Activated T-helper 2 cell treated with anti-CD3 and anti-CD28 coated beads, Interferon-gamma antibody, Interleukin-2, Interleukin-4, amounts not matched to agents 10 μg/mL and 5 μg/mL and 100 μg/mL, durations not matched to agents 14 hours and 24 hours and 36 hours (primary cell): Measurements from ENCODE around the gene CSNK2A3. TPM values are rescaled to one million over a fixed set of nuclear protein-coding genes. Genes with fewer than 3 reads are reported as not detected.

Source experiments
- DNase-seq: peaks from one replicate; pipeline ENCODE4 v3.0.0; 2021; ENCODE audit warnings: low spot score
- H3K27ac Mint-ChIP-seq: one replicate; pipeline ENCODE4 v1.8.0; 2021; ENCODE audit warnings: mixed read lengths
- H3K27me3 Mint-ChIP-seq: one replicate; pipeline ENCODE4 v1.8.0; 2021; ENCODE audit warnings: low read depth, mixed read lengths
- H3K36me3 Mint-ChIP-seq: one replicate; pipeline ENCODE4 v1.8.0; 2021; ENCODE audit warnings: low read depth, mixed read lengths
- H3K4me1 Mint-ChIP-seq: one replicate; pipeline ENCODE4 v1.8.0; 2021; ENCODE audit warnings: low read depth, mixed read lengths
- H3K4me3 Mint-ChIP-seq: one replicate; pipeline ENCODE4 v1.8.0; 2021; ENCODE audit warnings: low read depth, mild to moderate bottlenecking, moderate library complexity, mixed read lengths
- H3K9me3 Mint-ChIP-seq: one replicate; pipeline ENCODE4 v1.8.0; 2021; ENCODE audit warnings: mixed read lengths
- intact Hi-C: fragments of 100-400 bp; cut with micrococcal nuclease; formaldehyde crosslinking; loops from one replicate; pipeline ENCODE4 v1.15.1; 2023
- total RNA-seq: library from RNA; stranded (reverse); gene quantifications from 2 replicates; pipeline ENCODE4 v1.2.3, GENCODE V29; 2022

The CSNK2A3 gene
- total RNA-seq, 1 donor from 2014 or later = 1.7 TPM

- H3K9me3 Mint-ChIP-seq = no peaks in the 10 kb centered on the region
- no peak for DNase-seq
- no peaks in the 10 kb centered on the region for H3K4me1 Mint-ChIP-seq
- H3K4me3 Mint-ChIP-seq = no peak overlapping the region
- H3K27ac Mint-ChIP-seq = no peak overlapping the region
- no peaks in the 10 kb centered on the region for H3K27me3 Mint-ChIP-seq
- intact Hi-C loops = no loop called here
- H3K36me3 Mint-ChIP-seq = no peaks in the 10 kb centered on the region
Measured at GRCh38 chr11:11318961-11319360, 34.1 kb downstream of the CSNK2A3 start.

GRCh38 chr11:11318461-11318860 is 34.6 kb downstream of the CSNK2A3 start:
- H3K27me3 Mint-ChIP-seq = no peaks in the 10 kb centered on the region
- H3K36me3 Mint-ChIP-seq = no peaks in the 10 kb centered on the region
- no peaks in the 10 kb centered on the region for H3K4me1 Mint-ChIP-seq
- DNase-seq = no peak
- H3K9me3 Mint-ChIP-seq = no peaks in the 10 kb centered on the region
- intact Hi-C loops = no loop called here
- H3K27ac Mint-ChIP-seq = no peak overlapping the region
- no peak overlapping the region for H3K4me3 Mint-ChIP-seq

- Mint-ChIP-seq H3K27ac (no peak overlapping the region), H3K4me3 (no peak overlapping the region), H3K9me3 (no peaks in the 10 kb centered on the region), H3K36me3 (no peaks in the 10 kb centered on the region), H3K27me3 (no peaks in the 10 kb centered on the region), H3K4me1 (no peaks in the 10 kb centered on the region)
- intact Hi-C loops = no loop called here
- DNase-seq = no peak
Measured at GRCh38 chr11:11316651-11317230, 36.3 kb downstream of the CSNK2A3 start.

GRCh38 chr11:11313902-11314692 is 39.0 kb downstream of the CSNK2A3 start:
- H3K36me3 Mint-ChIP-seq = no peaks in the 10 kb centered on the region
- no peaks in the 10 kb centered on the region for H3K9me3 Mint-ChIP-seq
- no peak overlapping the region for H3K4me3 Mint-ChIP-seq
- H3K27ac Mint-ChIP-seq = no peak overlapping the region
- intact Hi-C loops = no loop called here
- H3K4me1 Mint-ChIP-seq = peaks cover 4% of the 10 kb centered on the region
- no peaks in the 10 kb centered on the region for H3K27me3 Mint-ChIP-seq
- no peak for DNase-seq

GRCh38 chr11:11313426-11313825 is 39.6 kb downstream of the CSNK2A3 start:
- intact Hi-C loops = no loop called here
- no peak overlapping the region for H3K27ac Mint-ChIP-seq
- no peak for DNase-seq
- no peaks in the 10 kb centered on the region for H3K27me3 Mint-ChIP-seq
- H3K4me3 Mint-ChIP-seq = no peak overlapping the region
- no peaks in the 10 kb centered on the region for H3K36me3 Mint-ChIP-seq
- peaks cover 4% of the 10 kb centered on the region for H3K4me1 Mint-ChIP-seq
- H3K9me3 Mint-ChIP-seq = no peaks in the 10 kb centered on the region

GRCh38 chr11:11312738-11313137 is 40.3 kb downstream of the CSNK2A3 start:
- H3K36me3 Mint-ChIP-seq = no peaks in the 10 kb centered on the region
- peaks cover 4% of the 10 kb centered on the region for H3K4me1 Mint-ChIP-seq
- H3K27me3 Mint-ChIP-seq = no peaks in the 10 kb centered on the region
- no peaks in the 10 kb centered on the region for H3K9me3 Mint-ChIP-seq
- no peak for DNase-seq
- H3K27ac Mint-ChIP-seq = no peak overlapping the region
- intact Hi-C loops = no loop called here
- no peak overlapping the region for H3K4me3 Mint-ChIP-seq

GRCh38 chr11:11311169-11311568 is 41.9 kb downstream of the CSNK2A3 start:
- Mint-ChIP-seq H3K27ac (no peak overlapping the region), H3K4me1 (peaks cover 4% of the 10 kb centered on the region), H3K27me3 (no peaks in the 10 kb centered on the region), H3K9me3 (no peaks in the 10 kb centered on the region), H3K36me3 (no peaks in the 10 kb centered on the region), H3K4me3 (no peak overlapping the region)
- no peak for DNase-seq
- intact Hi-C loops = no loop called here

- H3K27ac Mint-ChIP-seq = no peak overlapping the region
- no peak for DNase-seq
- H3K36me3 Mint-ChIP-seq = no peaks in the 10 kb centered on the region
- H3K4me1 Mint-ChIP-seq = peaks cover 4% of the 10 kb centered on the region
- intact Hi-C loops = no loop called here
- no peaks in the 10 kb centered on the region for H3K27me3 Mint-ChIP-seq
- H3K4me3 Mint-ChIP-seq = no peak overlapping the region
- H3K9me3 Mint-ChIP-seq = no peaks in the 10 kb centered on the region
Measured at GRCh38 chr11:11309906-11310305, 43.1 kb downstream of the CSNK2A3 start.

- intact Hi-C loops = no loop called here
- no peaks in the 10 kb centered on the region for H3K27me3 Mint-ChIP-seq
Measured at GRCh38 chr11:11308249-11308648, 44.8 kb downstream of the CSNK2A3 start.

GRCh38 chr11:11306855-11307254 is 46.2 kb downstream of the CSNK2A3 start:
- Mint-ChIP-seq H3K27me3 (no peaks in the 10 kb centered on the region), H3K27ac (no peak overlapping the region), H3K9me3 (no peaks in the 10 kb centered on the region), H3K36me3 (no peaks in the 10 kb centered on the region), H3K4me3 (no peak overlapping the region), H3K4me1 (peaks cover 4% of the 10 kb centered on the region)
- no peak for DNase-seq
- intact Hi-C loops = no loop called here

More at GRCh38 chr11:11308249-11308648, 44.8 kb downstream of the CSNK2A3 start:
- no peak for DNase-seq
- peaks cover 4% of the 10 kb centered on the region for H3K4me1 Mint-ChIP-seq
- no peaks in the 10 kb centered on the region for H3K9me3 Mint-ChIP-seq
- no peak overlapping the region for H3K4me3 Mint-ChIP-seq
- H3K27ac Mint-ChIP-seq = no peak overlapping the region
- no peaks in the 10 kb centered on the region for H3K36me3 Mint-ChIP-seq

GRCh38 chr11:11304550-11304949 is 48.5 kb downstream of the CSNK2A3 start:
- no peak overlapping the region for H3K4me3 Mint-ChIP-seq
- no peaks in the 10 kb centered on the region for H3K36me3 Mint-ChIP-seq
- H3K27me3 Mint-ChIP-seq = no peaks in the 10 kb centered on the region
- no peaks in the 10 kb centered on the region for H3K4me1 Mint-ChIP-seq
- no peak for DNase-seq
- H3K9me3 Mint-ChIP-seq = no peaks in the 10 kb centered on the region
- H3K27ac Mint-ChIP-seq = no peak overlapping the region
- intact Hi-C loops = no loop called here

GRCh38 chr11:11302565-11302964 is 50.5 kb downstream of the CSNK2A3 start:
- no peaks in the 10 kb centered on the region for H3K27me3 Mint-ChIP-seq
- no peak overlapping the region for H3K4me3 Mint-ChIP-seq
- no peak for DNase-seq
- H3K36me3 Mint-ChIP-seq = no peaks in the 10 kb centered on the region
- no peak overlapping the region for H3K27ac Mint-ChIP-seq
- no peaks in the 10 kb centered on the region for H3K4me1 Mint-ChIP-seq
- H3K9me3 Mint-ChIP-seq = no peaks in the 10 kb centered on the region
- intact Hi-C loops = no loop called here
